Endothelial cell of umbilical vein (primary cell): ENCODE measurements around the gene BACH2. TPM values are rescaled to one million over a fixed set of nuclear protein-coding genes. Genes with fewer than 3 reads are reported as not detected.

Source experiments
- BruUV-seq: library from RNA; stranded (reverse); fragments of 400-500 nt; replicated peaks from 2 replicates; lab custom pipeline; 2021; lab: Mats Ljungman, UMichigan
- CTCF ChIA-PET: fragments of 300-600, 350-600 bp; sonication (Branson Sonifier 250); formaldehyde crosslinking; loops from one replicate; lab custom pipeline; 2021; ENCODE audit warnings: antibody characterized with exemption, inconsistent platforms; lab: Charles Lee
- POLR2A ChIA-PET: fragments of 300-600, 350-600 bp; sonication (Branson Sonifier 250); formaldehyde crosslinking; loops from one replicate; lab custom pipeline; 2021; ENCODE audit warnings: antibody characterized with exemption, inconsistent platforms; lab: Charles Lee
- DNase-seq: peaks from one replicate; pipeline ENCODE4 v3.0.0-alpha.2; 2011; ENCODE audit warnings: low read depth, low spot score
- FAIRE-seq: peaks from 2 replicates; lab custom pipeline; 2011; peaks lifted over from hg19 to GRCh38; lab: Jason Lieb, UNC
- H2AFZ ChIP-seq: 2 replicates; pipeline ENCODE4 v1.6.0; 2012; ENCODE audit warnings: low read depth, low read length, control low read depth, inconsistent platforms
- H3K27ac ChIP-seq: 2 replicates; pipeline ENCODE4 v1.5.1; 2011; ENCODE audit warnings: low read depth, mild to moderate bottlenecking, control low read depth, low read length, moderate library complexity; ENCODE audit not compliant: insufficient read depth
- H3K27me3 ChIP-seq, 2 experiments: 2 replicates each; pipeline versions ENCODE4 v1.6.0 to v1.6.1; 2011; ENCODE audit warnings: low read length in 2 of 2, mixed read lengths in 1 of 2; ENCODE audit not compliant: control insufficient read depth in 2 of 2, insufficient read depth in 2 of 2
- H3K36me3 ChIP-seq, 2 experiments: 2 replicates in 1 of 2; 3 replicates in 1 of 2; pipeline ENCODE4 v1.5.1; 2011; ENCODE audit warnings: low read length in 2 of 2, mild to moderate bottlenecking in 1 of 2, moderate library complexity in 1 of 2; ENCODE audit not compliant: control insufficient read depth in 2 of 2, insufficient read depth in 2 of 2; ENCODE audit errors: extremely low read depth in 1 of 2
- H3K4me1 ChIP-seq: 3 replicates; pipeline ENCODE4 v1.5.1; 2011; ENCODE audit warnings: mild to moderate bottlenecking, low read length; ENCODE audit not compliant: control insufficient read depth, insufficient read depth; ENCODE audit errors: extremely low read depth
- H3K4me2 ChIP-seq: 2 replicates; pipeline ENCODE4 v1.6.1; 2011; ENCODE audit warnings: low read length, control low read depth, mixed read lengths; ENCODE audit not compliant: insufficient read depth
- H3K4me3 ChIP-seq, 3 experiments: fragments of 200-600 bp in 1 of 3; sonication (generic), shearing (Covaris generic) in 1 of 3; replicated peaks in 1 of 3; 2 replicates each; pipeline ENCODE4 v1.5.1; 2011 to 2016; ENCODE audit warnings: control low read depth in 3 of 3, low read length in 3 of 3, mild to moderate bottlenecking in 2 of 3, inconsistent platforms in 1 of 3, low read depth in 1 of 3, moderate library complexity in 1 of 3; ENCODE audit not compliant: insufficient read depth in 1 of 3
- H3K79me2 ChIP-seq: 2 replicates; pipeline ENCODE4 v1.6.0; 2012; ENCODE audit warnings: low read length, inconsistent platforms; ENCODE audit not compliant: control insufficient read depth, insufficient read depth
- H3K9ac ChIP-seq: replicated peaks from 2 replicates; pipeline ENCODE3; 2011; ENCODE audit warnings: low read length, control low read depth; ENCODE audit not compliant: insufficient read depth; ENCODE audit errors: extremely low read depth
- H3K9me1 ChIP-seq: replicated peaks from 3 replicates; pipeline ENCODE4 v1.6.0; 2011; ENCODE audit warnings: mild to moderate bottlenecking, low read length; ENCODE audit not compliant: control insufficient read depth, insufficient read depth; ENCODE audit errors: extremely low read depth
- H3K9me3 ChIP-seq: replicated peaks from 2 replicates; pipeline ENCODE4 v1.5.1; 2012; ENCODE audit warnings: low read length, inconsistent platforms; ENCODE audit not compliant: control insufficient read depth, insufficient read depth
- H4K20me1 ChIP-seq: replicated peaks from 2 replicates; pipeline ENCODE3; 2011; ENCODE audit warnings: mild to moderate bottlenecking, low read length; ENCODE audit not compliant: control insufficient read depth, insufficient read depth; ENCODE audit errors: extremely low read depth
- CTCF ChIP-seq, 2 donors: IDR thresholded peaks; 1 replicate in 1 of 2; 2 replicates in 1 of 2; pipeline ENCODE4 v1.5.1; 2011; ENCODE audit warnings: low read length in 2 of 2, mild to moderate bottlenecking in 2 of 2, moderate library complexity in 2 of 2, control low read depth in 1 of 2, inconsistent platforms in 1 of 2, low read depth in 1 of 2; ENCODE audit not compliant: insufficient read depth in 1 of 2; ENCODE audit errors: extremely low read depth in 1 of 2
- EZH2 ChIP-seq: IDR thresholded peaks from 2 replicates; pipeline ENCODE4 v1.6.1; 2012; ENCODE audit warnings: borderline replicate concordance, low read depth, mild to moderate bottlenecking, moderate library complexity, low read length, inconsistent platforms; ENCODE audit not compliant: severe bottlenecking
- FOS ChIP-seq: IDR thresholded peaks from 2 replicates; pipeline ENCODE4 v1.6.1; 2011; ENCODE audit warnings: mild to moderate bottlenecking, low read length, moderate library complexity, borderline replicate concordance; ENCODE audit not compliant: insufficient read depth
- GATA2 ChIP-seq: IDR thresholded peaks from 2 replicates; pipeline ENCODE4 v1.7.0; 2011; ENCODE audit warnings: low read depth, mild to moderate bottlenecking, moderate library complexity, mixed read lengths, low read length; ENCODE audit not compliant: insufficient read length, insufficient read depth
- JUN ChIP-seq: IDR thresholded peaks from 2 replicates; pipeline ENCODE4 v1.6.1; 2011; ENCODE audit warnings: borderline replicate concordance, low read depth; ENCODE audit not compliant: insufficient read length, insufficient read depth
- MYC ChIP-seq: IDR thresholded peaks from one replicate; pipeline ENCODE4 v1.6.1; 2011; ENCODE audit warnings: mild to moderate bottlenecking, low read depth, low read length
- POLR2A ChIP-seq: IDR thresholded peaks from 2 replicates; pipeline ENCODE4 v1.6.1; 2012; ENCODE audit warnings: low read depth, mild to moderate bottlenecking, control low read depth, low read length
- POLR2AphosphoS5 ChIP-seq: IDR thresholded peaks from 2 replicates; pipeline ENCODE4 v1.6.1; 2012; ENCODE audit warnings: low read depth, mild to moderate bottlenecking, control low read depth, low read length, moderate library complexity; ENCODE audit not compliant: insufficient read depth
- dilution Hi-C: fragments of 300-500 bp; cut with MboI; formaldehyde crosslinking; loops from one replicate; pipeline ENCODE4 v1.15.0; 2019; ENCODE audit warnings: low sequenced_read_pairs; ENCODE audit not compliant: extremely low pct_ligation_motif_present
- intact Hi-C: fragments of 100-400 bp; cut with micrococcal nuclease; formaldehyde crosslinking; loops from one replicate; pipeline ENCODE4 v1.10.0; 2022
- polyA plus RNA-seq, 4 experiments: library from polyadenylated mRNA; depleted of rRNA in 3 of 4; stranded (reverse) in 3 of 4; unstranded in 1 of 4; fragments of >200 nt; gene quantifications; 2 replicates each; pipeline versions ENCODE4 v1.2.1 to v1.2.3, GENCODE V29; 2011 to 2012; ENCODE audit warnings: missing spikeins in 1 of 4
- total RNA-seq: library from RNA; stranded (reverse); gene quantifications from 2 replicates; pipeline ENCODE4 v1.2.3, GENCODE V29; 2021
- TF ChIP-seq, protein P1 (sequence below): IDR thresholded peaks from 2 replicates; pipeline ENCODE4 v1.6.1; 2011; ENCODE audit not compliant: insufficient read depth, insufficient read length

BACH2 gene
- total and polyA plus RNA-seq, 2 donors (not counting 3 experiments of a cell fraction or from before 2014, with no cell fraction given), result 1.7 to 5.6 TPM

DNA sequence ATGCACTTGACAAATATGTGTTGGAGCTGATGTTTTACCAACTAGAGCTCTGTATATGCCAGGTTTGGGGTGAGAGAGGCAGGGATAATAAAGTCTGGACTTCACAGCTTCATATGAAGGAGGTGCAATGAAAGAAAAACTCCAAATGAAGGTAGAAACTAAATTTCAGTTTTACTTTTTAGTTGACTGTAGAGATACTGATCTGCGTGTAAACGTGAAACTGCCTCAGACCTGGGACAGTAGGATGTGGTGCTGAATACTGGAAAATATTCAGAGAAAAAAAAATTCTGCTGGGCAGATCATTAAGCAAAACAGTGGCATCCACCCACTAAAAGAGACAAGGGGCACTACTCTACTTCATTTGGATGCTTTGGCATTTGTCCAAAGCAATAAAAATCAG, 94.5 kb downstream of the BACH2 start:
- DNase-seq, result no peak
- BruUV-seq, result no TSS peak
- no peak for FAIRE-seq
- Histone ChIP-seq H3K4me3 (no peak overlapping the region), H3K4me2 (no peak overlapping the region), H3K9me3 (no peaks in the 10 kb centered on the region), H3K9me1 (no peaks in the 10 kb centered on the region), H3K9ac (no peak overlapping the region), H4K20me1 (no peaks in the 10 kb centered on the region), H2AFZ (no peak overlapping the region), H3K36me3 (no peaks in the 10 kb centered on the region), H3K27me3 (no peaks in the 10 kb centered on the region), H3K79me2 (no peaks in the 10 kb centered on the region), H3K27ac (no peak overlapping the region), H3K4me1 (no peaks in the 10 kb centered on the region)
- POLR2A ChIA-PET, result interaction anchor here (1.1 kb wide), 1 partner anchor 16 kb away, joined by 3 read pairs; no protein-coding TSS in a partner anchor
- TF ChIP-seq POLR2AphosphoS5 (no peak), MYC (no peak), POLR2A (no peak), GATA2 (no peak), EZH2 (no peak), FOS (no peak), JUN (no peak), CTCF (IDR thresholded peaks at IDR 0.05; ENCODE audit: extremely low read depth in 1 of 2, insufficient read depth in 1 of 2, low read depth in 1 of 2, low read length in 2 of 2) (no peak)
- TF ChIP-seq, protein P1, sequence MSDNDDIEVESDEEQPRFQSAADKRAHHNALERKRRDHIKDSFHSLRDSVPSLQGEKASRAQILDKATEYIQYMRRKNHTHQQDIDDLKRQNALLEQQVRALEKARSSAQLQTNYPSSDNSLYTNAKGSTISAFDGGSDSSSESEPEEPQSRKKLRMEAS, result no peak
- CTCF ChIA-PET, result interaction anchor here (1.1 to 1.3 kb wide), 3 partner anchors 19 to 94 kb away, joined by 3 read pairs; partner anchors contain the start of gene BACH2
- dilution Hi-C loops (no loop called here), intact Hi-C loops (no loop called here)
